Activated naive CD4-positive, alpha-beta T cell treated with anti-CD3 and anti-CD28 coated beads, Interleukin-2, amount 50 U/mL, for 16 hours (primary cell): ENCODE results near the gene DNAJC5G.
"Not testable (repeated sequence)": the region's sequence is repeated elsewhere in the genome, so short reads cannot be mapped to it uniquely, and the experiment has no call there.

Source experiments
- DNase-seq: peaks from one replicate; pipeline ENCODE4 v3.0.0-alpha.2; 2020

The DNAJC5G gene

GRCh38 chr2:27312152-27312551, 36.9 kb downstream of the DNAJC5G start:
- DNase-seq = no peak

- DNase-seq = no peak
These were observed 38.8 kb downstream of the DNAJC5G start for GRCh38 chr2:27313882-27314645.

GRCh38 chr2:27314709-27315108, 39.5 kb downstream of the DNAJC5G start:
- no peak for DNase-seq

GRCh38 chr2:27315122-27315521, 39.9 kb downstream of the DNAJC5G start:
- DNase-seq = no peak

- no peak for DNase-seq
These were observed 41.6 kb downstream of the DNAJC5G start for GRCh38 chr2:27316655-27317412.

- DNase-seq = not testable (repeated sequence)
These were observed 44.6 kb downstream of the DNAJC5G start for GRCh38 chr2:27319839-27320238.

GRCh38 chr2:27320958-27321543, 45.8 kb downstream of the DNAJC5G start:
- DNase-seq = no peak

- DNase-seq = no peak
These were observed 47.1 kb downstream of the DNAJC5G start for GRCh38 chr2:27322301-27322765.

- peak; percentile 89 for DNase-seq
These were observed 47.7 kb downstream of the DNAJC5G start, which contains the start of gene MPV17 for GRCh38 chr2:27322766-27323595. Gene MPV17 (minus strand): TSS chr2:27323097. CDS start chr2:27322517, 580 bp downstream.

- no peak for DNase-seq
These were observed 48.5 kb downstream of the DNAJC5G start for GRCh38 chr2:27323596-27324285.

- DNase-seq = no peak
These were observed 49.5 kb downstream of the DNAJC5G start for GRCh38 chr2:27324720-27325119.
